WERI-Rb-1 (cell line): ENCODE results near the gene STK32C.

Experiments
- DNase-seq: peaks from one replicate; pipeline ENCODE4 v3.0.0-alpha.2; 2020
- H3K27ac ChIP-seq: fragments of 250-450 bp; sonication (Bioruptor Pico); 2 replicates; pipeline ENCODE4 v1.5.1; 2020; ENCODE audit warnings: mild to moderate bottlenecking, moderate library complexity
- H3K27me3 ChIP-seq: fragments of 250-450 bp; sonication (Bioruptor Pico); 2 replicates; pipeline ENCODE4 v1.5.1; 2021; ENCODE audit warnings: mild to moderate bottlenecking, low read depth, moderate library complexity; ENCODE audit not compliant: insufficient read depth, severe bottlenecking
- H3K36me3 ChIP-seq: fragments of 250-450 bp; sonication (Bioruptor Pico); 2 replicates; pipeline ENCODE4 v1.5.1; 2020; ENCODE audit warnings: mild to moderate bottlenecking, moderate library complexity
- H3K4me3 ChIP-seq: 2 replicates; pipeline ENCODE4 v1.5.1; 2011; ENCODE audit warnings: low read depth, mild to moderate bottlenecking, control low read depth, low read length
- H3K9me3 ChIP-seq: fragments of 250-450 bp; sonication (Bioruptor Pico); 2 replicates; pipeline ENCODE4 v1.5.1; 2021; ENCODE audit warnings: mild to moderate bottlenecking, moderate library complexity; ENCODE audit not compliant: severe bottlenecking
- TF ChIP-seq, protein P1 (sequence below): IDR thresholded peaks from 2 replicates; pipeline ENCODE4 v1.5.1; 2011; ENCODE audit warnings: low read depth, mild to moderate bottlenecking, control low read depth, inconsistent platforms, low read length

Gene STK32C

DNA sequence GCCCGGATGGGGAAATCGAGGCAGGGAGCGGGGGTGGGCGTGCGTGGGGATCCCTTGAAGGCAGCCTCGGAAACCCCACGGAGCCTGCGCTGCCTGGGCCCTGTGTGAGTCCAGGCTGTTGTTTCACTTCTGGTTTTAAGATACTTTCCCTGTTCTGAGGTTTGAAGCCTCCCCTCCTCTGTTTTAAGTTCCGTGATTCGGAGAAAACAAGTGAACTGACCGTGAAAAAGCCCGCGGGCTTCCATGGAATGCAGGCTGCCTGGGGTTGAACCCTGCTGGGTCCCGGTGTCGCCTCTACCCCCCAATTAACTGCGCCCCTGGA, 24.6 kb upstream of the STK32C start:
- Histone ChIP-seq H3K36me3 (peaks cover 19% of the 10 kb centered on the region), H3K4me3 (peak overlapping the region; percentile 83), H3K27ac (peak overlapping the region; percentile 51), H3K27me3 (no peaks in the 10 kb centered on the region), H3K9me3 (no peaks in the 10 kb centered on the region)
- TF ChIP-seq, protein P1, sequence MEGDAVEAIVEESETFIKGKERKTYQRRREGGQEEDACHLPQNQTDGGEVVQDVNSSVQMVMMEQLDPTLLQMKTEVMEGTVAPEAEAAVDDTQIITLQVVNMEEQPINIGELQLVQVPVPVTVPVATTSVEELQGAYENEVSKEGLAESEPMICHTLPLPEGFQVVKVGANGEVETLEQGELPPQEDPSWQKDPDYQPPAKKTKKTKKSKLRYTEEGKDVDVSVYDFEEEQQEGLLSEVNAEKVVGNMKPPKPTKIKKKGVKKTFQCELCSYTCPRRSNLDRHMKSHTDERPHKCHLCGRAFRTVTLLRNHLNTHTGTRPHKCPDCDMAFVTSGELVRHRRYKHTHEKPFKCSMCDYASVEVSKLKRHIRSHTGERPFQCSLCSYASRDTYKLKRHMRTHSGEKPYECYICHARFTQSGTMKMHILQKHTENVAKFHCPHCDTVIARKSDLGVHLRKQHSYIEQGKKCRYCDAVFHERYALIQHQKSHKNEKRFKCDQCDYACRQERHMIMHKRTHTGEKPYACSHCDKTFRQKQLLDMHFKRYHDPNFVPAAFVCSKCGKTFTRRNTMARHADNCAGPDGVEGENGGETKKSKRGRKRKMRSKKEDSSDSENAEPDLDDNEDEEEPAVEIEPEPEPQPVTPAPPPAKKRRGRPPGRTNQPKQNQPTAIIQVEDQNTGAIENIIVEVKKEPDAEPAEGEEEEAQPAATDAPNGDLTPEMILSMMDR: no peak
- no peak for DNase-seq

DNA sequence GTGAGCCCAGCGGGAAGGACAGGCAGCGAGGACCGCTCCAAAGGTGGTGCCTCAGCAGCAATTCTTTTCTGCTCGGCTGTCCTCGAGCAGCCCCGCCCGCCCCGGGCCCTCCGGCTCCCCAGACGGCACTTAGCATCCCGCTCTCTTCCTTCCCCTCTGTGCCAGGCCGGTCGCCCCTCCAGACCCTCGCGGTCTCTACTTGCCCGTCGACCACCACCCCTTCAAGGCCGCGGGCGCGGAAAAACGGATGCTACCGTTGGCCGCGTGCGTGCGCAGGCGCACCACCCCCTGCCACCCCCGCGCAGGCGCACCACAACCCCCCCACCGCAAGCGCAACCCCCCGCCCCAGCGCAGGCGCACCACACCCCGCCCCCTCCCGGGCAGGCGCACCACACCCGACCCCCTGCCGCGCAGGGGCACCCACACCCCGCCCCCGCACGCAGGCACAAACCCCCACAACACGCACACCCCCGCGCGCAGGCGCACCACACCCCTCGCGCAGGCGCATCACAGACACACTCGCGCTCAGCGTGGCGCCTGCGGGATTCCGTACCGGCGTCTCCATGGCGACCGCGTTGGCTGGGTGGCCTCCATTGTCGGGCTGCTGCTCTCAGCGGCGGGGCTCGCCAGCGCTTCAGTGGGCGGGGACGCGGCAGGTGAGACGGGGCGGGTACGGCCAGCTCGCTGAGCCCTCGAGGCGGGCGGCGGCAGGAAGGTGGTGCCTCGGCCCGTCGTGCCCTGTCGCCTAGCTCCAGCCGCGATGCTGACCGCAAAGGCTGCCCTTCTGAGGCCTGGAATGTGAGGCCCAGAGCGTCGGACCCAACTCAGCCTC, 24.1 kb upstream of the STK32C start, which contains the start of gene LRRC27:
LRRC27 (plus strand) TSS at position 593 of the 832 bp plus-strand sequence. CDS start 1,332 bp downstream, outside the sequence.
- no peaks in the 10 kb centered on the region for H3K9me3 ChIP-seq
- TF ChIP-seq, protein P1: no peak
- peak within 1 kb of the TSS; percentile 93 for H3K27ac ChIP-seq
- H3K27me3 ChIP-seq: no peaks in the 10 kb centered on the region
- H3K36me3 ChIP-seq: peaks cover 22% of the 10 kb centered on the region
- DNase-seq: peak; percentile 98
- peak within 1 kb of the TSS; percentile 98 for H3K4me3 ChIP-seq

DNA sequence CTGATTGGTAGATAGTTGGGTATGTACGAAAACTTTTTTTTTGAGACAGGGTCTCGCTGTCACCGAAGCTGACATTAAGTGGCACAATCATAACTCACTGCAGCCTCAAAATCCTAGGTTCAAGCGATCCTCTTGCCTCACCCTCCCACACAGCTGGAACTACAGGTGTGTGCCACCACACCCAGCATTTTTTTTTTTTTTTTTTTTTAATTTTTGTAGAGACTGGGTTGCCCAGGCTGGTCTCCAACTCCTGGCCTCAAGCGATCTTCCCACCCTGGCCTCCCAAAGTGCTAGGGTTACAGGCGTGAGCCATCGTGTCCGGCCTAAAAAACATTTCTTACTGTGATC, 22.7 kb upstream of the STK32C start:
- H3K4me3 ChIP-seq: peak overlapping the region; percentile 98

DNA sequence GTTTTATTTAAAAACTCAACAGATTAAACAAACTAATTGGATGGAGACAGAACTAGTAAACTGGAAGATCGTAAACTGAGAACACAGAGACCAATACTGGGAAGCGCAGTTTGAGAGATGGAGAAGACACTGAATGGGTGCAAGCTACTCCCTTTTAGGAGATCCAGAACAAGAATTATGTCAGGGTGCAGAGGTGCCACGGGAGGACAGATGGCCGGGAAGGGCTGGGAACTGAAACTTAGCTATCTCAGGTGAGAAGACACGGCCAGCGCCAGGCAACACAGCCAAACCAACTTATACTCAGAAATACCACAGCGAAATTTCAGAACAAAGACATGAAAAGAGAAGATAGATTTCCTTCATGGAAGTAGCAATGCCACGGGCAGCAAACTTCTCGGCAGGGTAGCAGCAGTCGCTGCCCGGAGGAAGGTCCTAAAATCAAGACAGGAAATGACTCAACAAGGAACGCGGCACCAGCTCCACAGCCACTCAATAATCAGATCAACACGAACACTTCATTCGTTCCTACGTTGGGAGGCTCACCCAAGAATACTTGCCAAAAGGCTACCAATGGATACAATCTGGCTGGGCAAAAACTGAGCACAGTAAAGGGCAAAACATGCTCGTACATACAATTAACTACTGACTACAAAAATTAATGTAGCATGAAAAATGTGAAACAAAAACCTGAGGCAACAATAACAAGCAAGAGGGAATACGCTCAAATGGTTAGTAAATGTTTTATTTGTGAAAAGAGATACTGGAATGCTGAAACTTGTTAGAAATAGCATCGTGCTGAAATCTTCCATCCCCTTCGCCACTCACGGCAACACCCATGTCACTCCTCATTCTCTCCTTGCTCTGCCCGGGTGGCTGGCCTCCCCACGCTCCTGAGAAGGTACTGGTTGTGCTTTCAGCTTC, 22.1 kb upstream of the STK32C start:
- H3K27me3 ChIP-seq: no peaks in the 10 kb centered on the region
- H3K9me3 ChIP-seq: no peaks in the 10 kb centered on the region
- TF ChIP-seq, protein P1: no peak
- no peak overlapping the region for H3K4me3 ChIP-seq
- no peak overlapping the region for H3K27ac ChIP-seq
- no peak for DNase-seq
- H3K36me3 ChIP-seq: peaks cover 22% of the 10 kb centered on the region

More for the DNA sequence above, 22.7 kb upstream of the STK32C start:
- H3K27me3 ChIP-seq: no peaks in the 10 kb centered on the region
- no peak for DNase-seq
- H3K36me3 ChIP-seq: peaks cover 22% of the 10 kb centered on the region
- TF ChIP-seq, protein P1: no peak
- H3K27ac ChIP-seq: no peak overlapping the region
- no peaks in the 10 kb centered on the region for H3K9me3 ChIP-seq

DNA sequence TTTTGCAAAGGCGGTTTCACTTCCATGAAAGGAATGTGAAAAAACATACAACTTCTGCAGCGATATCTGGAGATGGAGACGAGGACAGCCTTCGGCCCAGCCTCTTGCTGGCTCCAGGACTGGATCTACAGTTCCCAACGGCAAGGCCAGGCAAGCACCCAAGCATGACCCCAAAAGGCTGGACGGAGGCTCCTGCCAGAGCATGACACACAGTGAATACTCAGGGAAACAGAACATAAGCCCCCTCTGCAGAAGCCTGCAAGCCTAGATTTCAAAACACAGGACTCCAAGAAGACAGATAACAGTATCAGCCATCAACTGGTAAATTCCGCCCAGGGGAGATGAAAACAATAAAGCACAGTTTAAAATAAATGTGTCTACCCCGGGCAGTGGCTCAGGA, 21.0 kb upstream of the STK32C start:
- TF ChIP-seq, protein P1: no peak
- no peak for DNase-seq
- peaks cover 22% of the 10 kb centered on the region for H3K36me3 ChIP-seq

More for the DNA sequence above, 21.0 kb upstream of the STK32C start:
- Histone ChIP-seq H3K27ac (no peak overlapping the region), H3K4me3 (no peak overlapping the region), H3K9me3 (no peaks in the 10 kb centered on the region), H3K27me3 (no peaks in the 10 kb centered on the region)
